B cell (primary cell): ENCODE data around the gene ERVV-1.

Source experiments
- CTCF ChIP-seq: fragments of 200-600 bp; IDR thresholded peaks from one replicate; pipeline ENCODE4 v1.8.0; 2022; ENCODE audit warnings: antibody characterized with exemption, mild to moderate bottlenecking
- EZH2 ChIP-seq: IDR thresholded peaks from 2 replicates; pipeline ENCODE4 v1.6.1; 2012; ENCODE audit warnings: borderline replicate concordance, low read depth, mild to moderate bottlenecking, moderate library complexity, low read length; ENCODE audit not compliant: insufficient read depth, poor library complexity, severe bottlenecking

GRCh38 chr19:53010494-53010893, 3.2 kb upstream of the ERVV-1 start:
- no peak for TF ChIP-seq CTCF
- no peak for TF ChIP-seq EZH2
